Gastrocnemius medialis (tissue), 4 donors: ENCODE data around the gene IMPDH1. TPM values are rescaled to one million over a fixed set of nuclear protein-coding genes. Genes with fewer than 3 reads are reported as not detected.

Experiments
- ATAC-seq, 2 donors: fragments of 150-250 bp; one replicate each; pipeline ENCODE4 v1.9.1; 2016
- DNase-seq, 2 donors: peaks; one replicate each; pipeline ENCODE4 v3.0.0-alpha.2; 2019
- H3K27ac ChIP-seq, 4 donors: fragments of 200-600 bp; sonication (generic); 1 replicate in 1 of 4; 2 replicates in 3 of 4; pipeline ENCODE4 v1.5.1; 2016 to 2018; ENCODE audit warnings: mild to moderate bottlenecking in 2 of 4, moderate library complexity in 1 of 4
- H3K27me3 ChIP-seq, 3 donors: fragments of 200-600 bp; sonication (generic) in 2 of 3; 1 replicate in 1 of 3; 2 replicates in 2 of 3; pipeline versions ENCODE4 v1.5.1 to v1.6.0; 2016 to 2019; ENCODE audit warnings: mild to moderate bottlenecking in 1 of 3, moderate library complexity in 1 of 3
- H3K36me3 ChIP-seq, 2 donors: fragments of 200-600 bp; sonication (generic) in 1 of 2; one replicate each; pipeline ENCODE4 v1.5.1; 2017 to 2018
- H3K4me1 ChIP-seq, 2 donors: fragments of 200-600 bp; sonication (generic) in 1 of 2; one replicate each; pipeline ENCODE4 v1.5.1; 2016 to 2017; ENCODE audit warnings: mild to moderate bottlenecking in 2 of 2
- H3K4me3 ChIP-seq, 4 donors: fragments of 200-600 bp; sonication (generic) in 3 of 4; 1 replicate in 1 of 4; 2 replicates in 3 of 4; pipeline ENCODE4 v1.5.1; 2016 to 2019; ENCODE audit warnings: mild to moderate bottlenecking in 2 of 4
- H3K9me3 ChIP-seq, 3 donors: fragments of 200-600 bp; sonication (generic) in 2 of 3; 1 replicate in 1 of 3; 2 replicates in 2 of 3; pipeline ENCODE4 v1.5.1; 2016 to 2019
- POLR2A ChIP-seq, 2 donors: fragments of 450-650 bp; IDR thresholded peaks; one replicate each; pipeline ENCODE4 v1.6.1; 2017; ENCODE audit warnings: antibody characterized with exemption in 2 of 2, mild to moderate bottlenecking in 2 of 2, moderate library complexity in 2 of 2
- in situ Hi-C, 4 donors: fragments of 200-750 bp; cut with MboI; loops; one replicate each; pipeline versions ENCODE4 v1.15.0 to v1.8.0; 2017; ENCODE audit warnings: low sequenced_read_pairs in 4 of 4
- intact Hi-C: fragments of 100-400 bp; cut with DNase I; formaldehyde crosslinking; loops from one replicate; pipeline ENCODE4 v1.15.1; 2023; ENCODE audit warnings: low total_unique reads
- total RNA-seq, 4 donors: library from RNA; depleted of rRNA; stranded (reverse); fragments of >200 nt; gene quantifications; one replicate each; pipeline versions ENCODE4 v1.1.0 to v1.2.3, GENCODE V29; 2016
- TF ChIP-seq, protein P1 (sequence below), 5 experiments: fragments of 450-650 bp in 3 of 5; fragments of 200-600 bp in 2 of 5; sonication (generic) in 2 of 5; IDR thresholded peaks in 4 of 5; conservative IDR thresholded peaks in 1 of 5; 1 replicate in 4 of 5; 2 replicates in 1 of 5; pipeline ENCODE4 v1.5.1; 2016 to 2019; ENCODE audit warnings: antibody characterized with exemption in 5 of 5, mild to moderate bottlenecking in 3 of 5, moderate library complexity in 3 of 5

The IMPDH1 gene
- total RNA-seq, 4 donors from 2014 or later, result 4.0 to 7.1 (median 4.9) TPM

DNA sequence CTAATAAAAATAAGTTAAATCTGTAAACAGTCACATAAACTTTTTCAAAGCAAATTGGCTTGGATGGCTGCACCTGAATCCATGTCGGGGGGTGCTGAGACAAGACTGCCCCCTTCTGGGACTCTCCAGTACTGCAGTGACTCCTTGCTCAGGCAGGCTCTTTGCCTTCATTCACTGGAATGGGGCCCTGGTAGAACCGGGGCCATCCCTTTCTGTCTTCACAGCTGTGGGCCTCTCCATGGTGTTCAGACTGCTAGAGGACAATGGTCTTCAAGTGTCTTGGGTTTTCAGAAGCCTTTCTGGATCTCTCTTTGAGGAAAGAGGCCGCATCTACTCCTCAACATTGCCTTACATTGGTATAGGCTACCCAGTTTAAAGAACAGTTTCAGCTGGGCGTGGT is 16.1 kb upstream of the IMPDH1 start:
- no peak overlapping the region for H3K4me3 ChIP-seq
- peak in 1 of 2 donors; percentile 59 for ATAC-seq

DNA sequence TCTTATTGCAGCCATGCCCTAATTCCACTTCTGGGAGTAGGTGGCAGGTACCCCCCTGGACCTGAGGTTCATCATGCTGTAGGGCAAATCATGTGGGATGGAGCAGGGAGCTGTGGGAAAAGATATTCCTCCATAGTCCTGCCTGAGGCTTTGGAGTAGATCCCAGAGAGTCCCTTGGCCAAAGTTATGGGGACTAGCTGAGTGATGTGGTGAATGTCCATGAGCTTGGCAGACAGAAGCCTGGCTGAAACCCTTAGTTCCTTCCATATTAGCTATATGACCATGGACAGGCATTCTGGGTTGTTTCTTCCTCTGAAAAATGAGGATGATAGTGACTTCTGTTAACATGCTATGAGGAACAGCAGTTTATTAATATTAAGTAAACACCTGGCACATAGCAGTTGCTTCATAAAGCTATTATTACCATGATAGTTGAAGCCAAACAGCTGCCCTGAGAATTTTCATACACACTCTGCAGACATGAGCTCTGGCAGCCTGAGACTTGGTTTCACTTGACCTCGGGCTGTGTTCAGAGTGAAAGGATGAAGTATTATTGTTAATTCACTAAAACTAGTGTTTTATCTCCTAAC is 15.0 kb upstream of the IMPDH1 start:
- Histone ChIP-seq H3K36me3 (no peaks in the 10 kb centered on the region), H3K4me1 (peaks cover 0 to 4% of the 10 kb centered on the region in 2 donors), H3K27ac (no peak overlapping the region), H3K9me3 (no peaks in the 10 kb centered on the region), H3K4me3 (no peak overlapping the region), H3K27me3 (no peaks in the 10 kb centered on the region)
- peak in 1 of 2 donors; percentile 37 for ATAC-seq
- in situ Hi-C loops (loop anchor here in 2 of 4 donors (5.0 kb wide), 1 partner anchor 38 kb away; no protein-coding TSS in a partner anchor), intact Hi-C loops (loop anchor here (1.0 kb wide), 1 partner anchor 26 kb away; no protein-coding TSS in a partner anchor)
- no peak for TF ChIP-seq POLR2A (IDR thresholded peaks at IDR 0.05)
- TF ChIP-seq, protein P1, sequence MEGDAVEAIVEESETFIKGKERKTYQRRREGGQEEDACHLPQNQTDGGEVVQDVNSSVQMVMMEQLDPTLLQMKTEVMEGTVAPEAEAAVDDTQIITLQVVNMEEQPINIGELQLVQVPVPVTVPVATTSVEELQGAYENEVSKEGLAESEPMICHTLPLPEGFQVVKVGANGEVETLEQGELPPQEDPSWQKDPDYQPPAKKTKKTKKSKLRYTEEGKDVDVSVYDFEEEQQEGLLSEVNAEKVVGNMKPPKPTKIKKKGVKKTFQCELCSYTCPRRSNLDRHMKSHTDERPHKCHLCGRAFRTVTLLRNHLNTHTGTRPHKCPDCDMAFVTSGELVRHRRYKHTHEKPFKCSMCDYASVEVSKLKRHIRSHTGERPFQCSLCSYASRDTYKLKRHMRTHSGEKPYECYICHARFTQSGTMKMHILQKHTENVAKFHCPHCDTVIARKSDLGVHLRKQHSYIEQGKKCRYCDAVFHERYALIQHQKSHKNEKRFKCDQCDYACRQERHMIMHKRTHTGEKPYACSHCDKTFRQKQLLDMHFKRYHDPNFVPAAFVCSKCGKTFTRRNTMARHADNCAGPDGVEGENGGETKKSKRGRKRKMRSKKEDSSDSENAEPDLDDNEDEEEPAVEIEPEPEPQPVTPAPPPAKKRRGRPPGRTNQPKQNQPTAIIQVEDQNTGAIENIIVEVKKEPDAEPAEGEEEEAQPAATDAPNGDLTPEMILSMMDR (IDR thresholded peaks at IDR 0.05 in 4 of 5, conservative IDR thresholded peaks at IDR 0.05 in 1 of 5), result no peak
- no peak for DNase-seq

More for the DNA sequence above, 16.1 kb upstream of the IMPDH1 start:
- in situ Hi-C loops (loop anchor here in 2 of 4 donors (5.0 kb wide), 1 partner anchor 36 kb away; no protein-coding TSS in a partner anchor), intact Hi-C loops (loop anchor here (1.0 kb wide), 1 partner anchor 28 kb away; no protein-coding TSS in a partner anchor)
- no peak overlapping the region for H3K27ac ChIP-seq
- H3K9me3 ChIP-seq, result no peaks in the 10 kb centered on the region
- TF ChIP-seq POLR2A (IDR thresholded peaks at IDR 0.05), result no peak
- TF ChIP-seq, protein P1 (IDR thresholded peaks at IDR 0.05 in 4 of 5, conservative IDR thresholded peaks at IDR 0.05 in 1 of 5), result peak; percentile 60 to 87 (median 79)
- DNase-seq, result peak in 1 of 2 donors; percentile 41
- no peaks in the 10 kb centered on the region for H3K27me3 ChIP-seq
- H3K4me1 ChIP-seq, result peaks cover 0 to 4% of the 10 kb centered on the region in 2 donors
- no peaks in the 10 kb centered on the region for H3K36me3 ChIP-seq

DNA sequence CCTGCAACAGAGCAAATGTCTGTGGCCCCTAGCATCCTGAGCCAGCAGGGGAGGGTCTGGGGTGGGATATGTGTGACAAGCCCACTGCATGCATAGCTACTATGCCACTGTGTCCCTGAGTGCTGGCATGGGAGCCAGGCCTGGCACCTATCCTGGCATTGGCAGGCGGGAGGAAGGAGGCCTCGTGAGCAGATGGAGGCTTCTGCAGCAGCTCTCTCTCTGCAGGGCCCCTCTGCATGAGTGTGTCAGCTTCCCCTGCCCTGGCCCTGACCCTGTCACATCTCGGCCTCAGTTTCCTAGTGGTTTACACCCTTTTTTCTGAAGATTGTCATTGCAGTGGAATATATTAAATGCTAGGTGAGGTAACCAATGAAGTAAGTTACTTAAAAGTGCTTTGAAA is 13.1 kb upstream of the IMPDH1 start:
- Histone ChIP-seq H3K9me3 (no peaks in the 10 kb centered on the region), H3K27ac (no peak overlapping the region), H3K36me3 (no peaks in the 10 kb centered on the region), H3K4me3 (no peak overlapping the region), H3K4me1 (peaks cover 0 to 4% of the 10 kb centered on the region in 2 donors), H3K27me3 (no peaks in the 10 kb centered on the region)
- ATAC-seq (no peak), DNase-seq (no peak)
- no peak for TF ChIP-seq POLR2A (IDR thresholded peaks at IDR 0.05)
- TF ChIP-seq, protein P1 (IDR thresholded peaks at IDR 0.05 in 4 of 5, conservative IDR thresholded peaks at IDR 0.05 in 1 of 5), result no peak
- in situ Hi-C loops, result no loop called here
- intact Hi-C loops, result no loop called here

DNA sequence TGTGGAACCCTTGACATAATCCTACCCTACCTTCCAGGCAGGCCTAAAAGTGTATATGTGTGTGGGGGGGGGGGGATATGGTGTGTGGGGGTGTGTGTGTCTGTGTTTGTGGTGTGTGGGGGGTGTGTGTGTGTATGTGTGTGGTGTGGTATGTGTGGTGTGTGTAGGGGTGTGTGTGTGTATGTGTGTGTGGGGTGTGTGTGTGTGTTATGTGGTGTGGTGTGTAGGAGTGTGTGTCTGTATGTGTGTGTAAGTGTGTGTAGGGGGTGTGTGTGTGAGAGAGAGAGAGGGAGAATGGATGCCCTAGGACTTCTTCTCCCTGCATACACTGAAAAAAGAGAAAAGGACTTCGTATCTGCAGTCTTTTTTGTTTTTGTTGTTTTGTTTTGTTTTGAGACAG is 12.3 kb upstream of the IMPDH1 start:
- no peaks in the 10 kb centered on the region for H3K9me3 ChIP-seq
- H3K4me3 ChIP-seq, result no peak overlapping the region
- in situ Hi-C loops (no loop called here), intact Hi-C loops (no loop called here)
- no peak for TF ChIP-seq POLR2A (IDR thresholded peaks at IDR 0.05)
- TF ChIP-seq, protein P1 (IDR thresholded peaks at IDR 0.05 in 4 of 5, conservative IDR thresholded peaks at IDR 0.05 in 1 of 5), result no peak
- H3K27me3 ChIP-seq, result no peaks in the 10 kb centered on the region
- ATAC-seq, result no peak
- H3K27ac ChIP-seq, result no peak overlapping the region
- no peaks in the 10 kb centered on the region for H3K4me1 ChIP-seq
- DNase-seq, result no peak
- H3K36me3 ChIP-seq, result no peaks in the 10 kb centered on the region
